Smooth muscle cell (in vitro differentiated cells): ENCODE data around the gene DPYD. TPM values are rescaled to one million over a fixed set of nuclear protein-coding genes. Genes with fewer than 3 reads are reported as not detected.

Experiments used
- DNase-seq: peaks from one replicate; lab custom pipeline; 2025; ENCODE audit not compliant: unreplicated experiment; lab: John Stamatoyannopoulos, UW
- H2AFZ ChIP-seq: fragments of 200-600 bp; sonication (generic); 2 replicates; pipeline ENCODE4 v1.6.0; 2016; ENCODE audit warnings: antibody characterized with exemption, low read depth, mild to moderate bottlenecking
- H3F3A ChIP-seq: fragments of 200-600 bp; sonication (generic); 2 replicates; pipeline ENCODE4 v1.6.0; 2017; ENCODE audit warnings: antibody characterized with exemption, low read depth
- H3K27ac ChIP-seq: fragments of 200-600 bp; sonication (generic); 2 replicates; pipeline ENCODE4 v1.5.1; 2016; ENCODE audit warnings: low read depth, mild to moderate bottlenecking
- H3K27me3 ChIP-seq: fragments of 200-600 bp; sonication (generic); 2 replicates; pipeline ENCODE4 v1.6.1; 2016; ENCODE audit warnings: low read depth, mild to moderate bottlenecking
- H3K36me3 ChIP-seq: fragments of 200-600 bp; sonication (generic); 2 replicates; pipeline ENCODE4 v1.5.1; 2016; ENCODE audit warnings: low read depth
- H3K4me1 ChIP-seq: fragments of 200-600 bp; sonication (generic); 2 replicates; pipeline ENCODE4 v1.5.1; 2016; ENCODE audit warnings: low read depth
- H3K4me2 ChIP-seq: fragments of 200-600 bp; sonication (generic); 2 replicates; pipeline ENCODE4 v1.6.0; 2016; ENCODE audit warnings: mild to moderate bottlenecking
- H3K4me3 ChIP-seq: fragments of 200-600 bp; sonication (generic); 2 replicates; pipeline ENCODE4 v1.5.1; 2016; ENCODE audit warnings: mild to moderate bottlenecking
- H3K79me2 ChIP-seq: fragments of 200-600 bp; sonication (generic); 2 replicates; pipeline ENCODE4 v1.6.0; 2016; ENCODE audit warnings: low read depth, mild to moderate bottlenecking
- H3K9ac ChIP-seq: fragments of 200-600 bp; sonication (generic); 2 replicates; pipeline ENCODE4 v1.6.0; 2016; ENCODE audit warnings: low read depth
- H3K9me3 ChIP-seq: fragments of 200-600 bp; sonication (generic); replicated peaks from 2 replicates; pipeline ENCODE4 v1.5.1; 2016; ENCODE audit warnings: low read depth
- H4K20me1 ChIP-seq: fragments of 200-600 bp; sonication (generic); 2 replicates; pipeline ENCODE4 v1.6.0; 2016; ENCODE audit warnings: low read depth
- CTCF ChIP-seq: fragments of 200-600 bp; sonication (generic); IDR thresholded peaks from 2 replicates; pipeline ENCODE4 v1.5.1; 2017; ENCODE audit warnings: borderline replicate concordance, mild to moderate bottlenecking, antibody characterized with exemption; ENCODE audit not compliant: insufficient read depth, poor library complexity, severe bottlenecking
- WGBS: methylation state at CpG from one replicate; pipeline ENCODE4 v1.1.7; 2016; ENCODE audit warnings: low lambda C conversion rate; 5-methylcytosine and 5-hydroxymethylcytosine counted together
- polyA plus RNA-seq: library from polyadenylated mRNA; unstranded; fragments of >200 nt; fragmentation: Nextera tagmentation; extraction: Ambion mirVana; gene quantifications from 2 replicates; pipeline ENCODE4 v1.2.1, GENCODE V29; 2016
- total RNA-seq: library from RNA; depleted of rRNA; stranded (reverse); fragments of >200 nt; gene quantifications from 2 replicates; pipeline ENCODE4 v1.2.3, GENCODE V29; 2014

Gene DPYD
- total and polyA plus RNA-seq, 2 experiments from 2014 or later: 1.8 to 2.0 TPM

GRCh38 chr1:97090725-97091124, 830.1 kb downstream of the DPYD start:
- H3K79me2 ChIP-seq: no peaks in the 10 kb centered on the region

GRCh38 chr1:97089173-97089572, 831.7 kb downstream of the DPYD start:
- 93% methylated on average over 7 of the region's 7 CpGs for WGBS
- Histone ChIP-seq H3K79me2 (no peaks in the 10 kb centered on the region), H3K4me3 (no peak overlapping the region), H4K20me1 (no peaks in the 10 kb centered on the region), H3K9me3 (no peaks in the 10 kb centered on the region), H3K9ac (no peak overlapping the region), H3K36me3 (no peaks in the 10 kb centered on the region), H3K27ac (no peak overlapping the region), H3K4me1 (peaks cover 6% of the 10 kb centered on the region), H2AFZ (no peak overlapping the region), H3K27me3 (no peaks in the 10 kb centered on the region), H3K4me2 (no peak overlapping the region), H3F3A (no peaks in the 10 kb centered on the region)
- no peak for TF ChIP-seq CTCF
- no peak for DNase-seq

More at GRCh38 chr1:97090725-97091124, 830.1 kb downstream of the DPYD start:
- H3K9ac ChIP-seq: no peak overlapping the region
- no peaks in the 10 kb centered on the region for H4K20me1 ChIP-seq
- H3K4me3 ChIP-seq: no peak overlapping the region
- H2AFZ ChIP-seq: no peak overlapping the region
- H3K36me3 ChIP-seq: no peaks in the 10 kb centered on the region
- H3K4me1 ChIP-seq: peaks cover 15% of the 10 kb centered on the region
- TF ChIP-seq CTCF: no peak
- no peak for DNase-seq
- H3K9me3 ChIP-seq: no peaks in the 10 kb centered on the region
- no peaks in the 10 kb centered on the region for H3F3A ChIP-seq
- 84% methylated on average over 3 of the region's 3 CpGs for WGBS
- H3K4me2 ChIP-seq: no peak overlapping the region
- no peaks in the 10 kb centered on the region for H3K27me3 ChIP-seq
- H3K27ac ChIP-seq: no peak overlapping the region

GRCh38 chr1:97088391-97088790, 832.4 kb downstream of the DPYD start:
- no peak overlapping the region for H3K9ac ChIP-seq
- no peak overlapping the region for H3K4me3 ChIP-seq
- H3K79me2 ChIP-seq: no peaks in the 10 kb centered on the region
- 83% methylated on average over 1 of the region's 1 CpG for WGBS
- DNase-seq: no peak
- H3K27ac ChIP-seq: no peak overlapping the region
- TF ChIP-seq CTCF: no peak
- H3K9me3 ChIP-seq: no peaks in the 10 kb centered on the region
- H3K4me1 ChIP-seq: no peaks in the 10 kb centered on the region
- no peaks in the 10 kb centered on the region for H3K36me3 ChIP-seq
- no peaks in the 10 kb centered on the region for H3F3A ChIP-seq
- no peak overlapping the region for H3K4me2 ChIP-seq
- H4K20me1 ChIP-seq: no peaks in the 10 kb centered on the region
- no peak overlapping the region for H2AFZ ChIP-seq
- H3K27me3 ChIP-seq: no peaks in the 10 kb centered on the region

DNA sequence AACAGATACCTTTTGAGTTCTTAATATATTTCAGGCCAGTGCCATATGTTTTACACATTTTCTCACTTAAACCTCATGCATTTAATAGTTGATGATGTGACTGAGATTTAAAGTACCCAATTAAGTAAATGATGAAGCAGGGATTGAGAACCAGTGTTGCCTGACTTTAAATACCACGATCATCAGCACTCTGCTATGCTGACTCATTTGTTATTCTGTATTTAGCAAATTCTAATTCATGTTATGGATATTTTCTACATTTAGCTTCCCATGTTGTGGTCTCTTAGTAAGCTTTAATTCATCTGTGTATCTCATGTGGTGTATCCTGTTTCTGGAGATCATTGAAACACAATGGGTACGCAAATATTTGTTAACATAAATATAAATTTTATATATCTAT, 836.3 kb downstream of the DPYD start:
- no peaks in the 10 kb centered on the region for H3F3A ChIP-seq
- 31% methylated on average over 2 of the region's 2 CpGs for WGBS
- no peaks in the 10 kb centered on the region for H3K27me3 ChIP-seq
- TF ChIP-seq CTCF: no peak
- no peaks in the 10 kb centered on the region for H3K9me3 ChIP-seq
- H3K36me3 ChIP-seq: no peaks in the 10 kb centered on the region
- no peak overlapping the region for H2AFZ ChIP-seq
- H3K4me2 ChIP-seq: no peak overlapping the region
- no peak for DNase-seq
- H3K27ac ChIP-seq: no peak overlapping the region
- no peaks in the 10 kb centered on the region for H4K20me1 ChIP-seq
- H3K9ac ChIP-seq: no peak overlapping the region
- no peak overlapping the region for H3K4me3 ChIP-seq
- no peaks in the 10 kb centered on the region for H3K79me2 ChIP-seq
- H3K4me1 ChIP-seq: no peaks in the 10 kb centered on the region
